Loucy (cell line): Measurements from ENCODE around the gene KLHL2.

ENCODE experiments used
- EZH2phosphoT487 ChIP-seq: fragments of 200-600 bp; IDR thresholded peaks from 2 replicates; pipeline ENCODE4 v1.6.1; 2018; ENCODE audit warnings: antibody characterized with exemption, mild to moderate bottlenecking, moderate library complexity, borderline replicate concordance
- TF ChIP-seq, protein P1 (sequence below): fragments of 200-600 bp; sonication (generic); conservative IDR thresholded peaks from 2 replicates; pipeline ENCODE4 v1.5.1; 2014; ENCODE audit warnings: mild to moderate bottlenecking, antibody characterized with exemption, low read length

DNA sequence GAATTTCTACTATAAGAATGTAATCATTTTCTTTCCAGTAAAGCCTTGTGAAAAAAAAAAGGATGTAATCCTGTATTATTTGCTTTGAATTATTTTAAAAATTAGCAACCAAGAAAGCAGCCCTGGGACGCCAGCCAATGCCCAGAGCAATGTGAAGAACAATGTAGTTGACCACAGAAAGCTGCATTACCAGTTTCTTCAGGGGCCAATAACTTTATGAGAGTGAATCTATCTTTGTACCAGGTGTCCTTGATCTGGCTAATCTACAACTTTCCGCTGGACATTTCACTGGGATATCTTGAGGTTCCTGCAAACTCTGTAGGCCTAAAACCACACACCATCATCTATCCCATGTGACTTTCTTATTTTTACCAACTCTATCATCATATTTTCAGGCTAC is 7.6 kb upstream of the KLHL2 start:
- TF ChIP-seq, protein P1, sequence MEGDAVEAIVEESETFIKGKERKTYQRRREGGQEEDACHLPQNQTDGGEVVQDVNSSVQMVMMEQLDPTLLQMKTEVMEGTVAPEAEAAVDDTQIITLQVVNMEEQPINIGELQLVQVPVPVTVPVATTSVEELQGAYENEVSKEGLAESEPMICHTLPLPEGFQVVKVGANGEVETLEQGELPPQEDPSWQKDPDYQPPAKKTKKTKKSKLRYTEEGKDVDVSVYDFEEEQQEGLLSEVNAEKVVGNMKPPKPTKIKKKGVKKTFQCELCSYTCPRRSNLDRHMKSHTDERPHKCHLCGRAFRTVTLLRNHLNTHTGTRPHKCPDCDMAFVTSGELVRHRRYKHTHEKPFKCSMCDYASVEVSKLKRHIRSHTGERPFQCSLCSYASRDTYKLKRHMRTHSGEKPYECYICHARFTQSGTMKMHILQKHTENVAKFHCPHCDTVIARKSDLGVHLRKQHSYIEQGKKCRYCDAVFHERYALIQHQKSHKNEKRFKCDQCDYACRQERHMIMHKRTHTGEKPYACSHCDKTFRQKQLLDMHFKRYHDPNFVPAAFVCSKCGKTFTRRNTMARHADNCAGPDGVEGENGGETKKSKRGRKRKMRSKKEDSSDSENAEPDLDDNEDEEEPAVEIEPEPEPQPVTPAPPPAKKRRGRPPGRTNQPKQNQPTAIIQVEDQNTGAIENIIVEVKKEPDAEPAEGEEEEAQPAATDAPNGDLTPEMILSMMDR = no peak
- no peak for TF ChIP-seq EZH2phosphoT487
